ENCODE data around the gene FGF12. TPM values are rescaled to one million over a fixed set of nuclear protein-coding genes. Genes with fewer than 3 reads are reported as not detected.

Gene FGF12
- total and polyA plus RNA-seq, 4 donors: 34.1 to 113 (median 78.0) TPM

DNA sequence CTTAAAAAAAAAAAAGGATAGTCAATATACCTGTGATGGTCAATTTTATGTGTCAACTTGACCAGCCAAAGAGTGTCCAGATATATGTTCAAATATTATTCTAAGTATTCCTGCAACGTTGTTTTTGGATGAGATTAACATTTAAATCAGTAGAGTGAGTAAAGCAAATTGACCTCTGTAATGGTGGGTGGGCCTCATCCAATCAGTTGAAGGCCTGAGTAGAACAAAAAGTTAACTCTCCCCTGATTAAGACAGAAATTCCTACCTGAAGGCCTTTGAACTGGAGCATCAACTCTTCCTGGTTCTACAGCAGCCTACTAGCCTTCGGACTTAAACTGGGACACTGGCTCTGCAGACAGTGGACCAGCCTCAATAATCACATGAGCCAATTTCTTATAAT is 154.1 kb downstream of the FGF12 start:
- no peak for DNase-seq (ENCODE audit: low read depth in 4 of 6, low spot score in 6 of 6)
- no peak overlapping the region for H3K4me3 ChIP-seq (ENCODE audit: low read depth, low read length)
- H3K9me3 ChIP-seq (ENCODE audit: control insufficient read depth, insufficient read depth, low read length): no peaks in the 10 kb centered on the region
- no peaks in the 10 kb centered on the region for H3K36me3 ChIP-seq (ENCODE audit: control insufficient read depth, insufficient read depth, low read length)
- no peaks in the 10 kb centered on the region for H3K4me1 ChIP-seq (ENCODE audit: control insufficient read depth, insufficient read depth, low read length)
- WGBS (ENCODE audit: insufficient coverage): 100% methylated on average over 1 of the region's 2 CpGs
- no peak overlapping the region for H3K27ac ChIP-seq (ENCODE audit: low read depth, low read length)
- H3K27me3 ChIP-seq (ENCODE audit: control insufficient read depth, insufficient read depth, low read length): no peaks in the 10 kb centered on the region

DNA sequence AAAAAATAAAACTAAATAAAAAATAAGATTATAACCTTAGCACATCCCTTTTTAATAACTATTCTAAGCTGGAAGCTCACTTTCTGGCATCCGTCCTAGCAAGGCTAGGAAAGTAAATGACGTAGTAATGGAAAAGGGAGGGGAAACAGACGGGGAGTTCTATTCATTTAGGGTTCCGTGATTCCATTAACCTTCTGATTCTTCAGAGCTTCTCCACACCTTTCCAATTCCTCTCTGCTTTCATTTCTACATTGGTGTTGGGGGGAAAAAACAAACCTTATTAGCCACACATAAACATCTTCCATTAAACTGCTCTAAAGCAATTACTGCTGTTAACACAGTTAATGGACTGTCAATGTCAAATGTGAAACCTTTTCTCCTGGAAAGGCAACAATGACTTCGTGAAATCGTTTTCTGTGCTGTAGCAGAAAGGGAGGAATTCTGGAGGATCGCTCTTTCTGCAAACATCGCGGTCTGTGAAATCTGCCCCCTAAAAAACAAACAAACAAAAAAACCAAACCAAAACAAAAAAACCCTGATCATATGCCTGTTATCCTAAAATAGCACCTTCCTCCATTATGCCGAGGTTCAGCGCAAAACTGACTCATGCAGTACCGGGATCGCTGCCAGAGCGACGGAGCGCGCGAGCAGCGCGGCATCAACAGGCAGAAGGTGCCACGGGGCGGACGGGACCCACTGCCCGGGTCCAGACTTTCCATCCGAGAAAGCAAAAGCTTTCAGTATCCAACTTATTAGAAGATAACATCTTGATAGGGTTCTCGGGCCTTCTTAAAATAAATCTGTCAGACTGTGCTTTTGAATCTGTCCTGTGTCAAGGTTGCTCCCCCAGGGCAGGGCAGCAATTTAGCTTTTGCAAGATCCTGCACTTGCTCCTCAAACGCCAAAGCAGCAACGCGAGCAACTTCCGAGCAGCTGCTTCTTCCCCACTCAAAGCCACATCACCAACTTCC is 156.2 kb downstream of the FGF12 start:
- Histone ChIP-seq H3K36me3 (ENCODE audit: control insufficient read depth, insufficient read depth, low read length) (no peaks in the 10 kb centered on the region), H3K27me3 (ENCODE audit: control insufficient read depth, insufficient read depth, low read length) (no peaks in the 10 kb centered on the region), H3K4me3 (ENCODE audit: low read depth, low read length) (peak overlapping the region; percentile 36), H3K4me1 (ENCODE audit: control insufficient read depth, insufficient read depth, low read length) (no peaks in the 10 kb centered on the region), H3K9me3 (ENCODE audit: control insufficient read depth, insufficient read depth, low read length) (no peaks in the 10 kb centered on the region), H3K27ac (ENCODE audit: low read depth, low read length) (no peak overlapping the region)
- 22% methylated on average over 20 of the region's 30 CpGs for WGBS (ENCODE audit: insufficient coverage)
- DNase-seq (ENCODE audit: low read depth in 4 of 6, low spot score in 6 of 6): peak in 3 of 6 donors; percentile 7 to 79 (median 75)

DNA sequence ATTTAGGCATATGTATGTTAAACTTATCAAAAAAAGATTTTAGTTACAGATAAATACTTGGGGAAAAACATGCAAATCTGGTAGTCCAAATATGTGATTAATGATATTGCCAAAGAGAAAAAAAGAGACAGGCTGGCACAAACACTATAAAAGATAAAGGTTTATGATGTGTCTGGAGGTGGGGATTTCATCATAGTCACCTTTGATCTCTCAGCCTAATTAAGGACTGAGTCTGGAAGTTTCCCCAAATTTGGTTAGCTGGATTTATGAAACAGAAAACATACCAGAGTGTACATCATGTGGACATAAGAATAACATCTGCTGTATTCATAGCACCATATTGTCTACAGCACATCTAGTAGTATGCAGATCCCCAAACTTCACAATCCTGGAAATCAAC is 157.0 kb downstream of the FGF12 start:
- no peak for DNase-seq (ENCODE audit: low read depth in 4 of 6, low spot score in 6 of 6)
- H3K27ac ChIP-seq (ENCODE audit: low read depth, low read length): no peak overlapping the region

DNA sequence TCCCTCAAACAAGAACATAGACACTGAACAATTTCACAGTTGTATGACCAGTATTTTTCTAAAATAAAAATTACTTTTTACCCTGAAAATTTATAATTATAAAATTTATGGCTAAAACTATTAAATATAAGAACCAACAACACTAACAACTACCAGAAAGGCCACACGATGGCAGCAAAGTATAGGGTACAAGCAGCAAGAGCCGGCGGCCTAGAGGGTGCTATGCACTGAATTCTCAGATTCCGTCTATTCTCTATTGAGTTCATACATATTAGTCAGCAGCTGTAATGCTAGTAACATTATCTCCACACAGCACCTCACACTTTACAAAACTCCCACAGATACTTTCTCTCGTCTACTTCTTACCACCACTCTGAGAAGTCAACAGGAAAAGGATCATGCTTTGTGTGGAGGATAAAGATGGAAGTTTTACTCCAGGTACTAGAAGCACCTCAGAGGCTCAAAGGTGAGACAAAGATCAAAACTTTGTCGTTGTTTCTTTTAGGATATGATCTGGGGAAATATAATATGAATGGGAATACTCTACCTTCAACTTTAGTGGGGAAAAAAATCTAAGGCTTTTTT is 160.5 kb downstream of the FGF12 start:
- 0% methylated on average over 1 of the region's 6 CpGs for WGBS (ENCODE audit: insufficient coverage)
- peak in 5 of 6 donors; percentile 48 to 95 (median 70) for DNase-seq (ENCODE audit: low read depth in 4 of 6, low spot score in 6 of 6)
- Histone ChIP-seq H3K36me3 (ENCODE audit: control insufficient read depth, insufficient read depth, low read length) (no peaks in the 10 kb centered on the region), H3K4me3 (ENCODE audit: low read depth, low read length) (no peak overlapping the region), H3K27me3 (ENCODE audit: control insufficient read depth, insufficient read depth, low read length) (no peaks in the 10 kb centered on the region), H3K4me1 (ENCODE audit: control insufficient read depth, insufficient read depth, low read length) (no peaks in the 10 kb centered on the region), H3K9me3 (ENCODE audit: control insufficient read depth, insufficient read depth, low read length) (no peaks in the 10 kb centered on the region), H3K27ac (ENCODE audit: low read depth, low read length) (no peak overlapping the region)

More for the DNA sequence above, 157.0 kb downstream of the FGF12 start:
- Histone ChIP-seq H3K4me3 (ENCODE audit: low read depth, low read length) (no peak overlapping the region), H3K36me3 (ENCODE audit: control insufficient read depth, insufficient read depth, low read length) (no peaks in the 10 kb centered on the region), H3K9me3 (ENCODE audit: control insufficient read depth, insufficient read depth, low read length) (no peaks in the 10 kb centered on the region), H3K27me3 (ENCODE audit: control insufficient read depth, insufficient read depth, low read length) (no peaks in the 10 kb centered on the region), H3K4me1 (ENCODE audit: control insufficient read depth, insufficient read depth, low read length) (no peaks in the 10 kb centered on the region)

DNA sequence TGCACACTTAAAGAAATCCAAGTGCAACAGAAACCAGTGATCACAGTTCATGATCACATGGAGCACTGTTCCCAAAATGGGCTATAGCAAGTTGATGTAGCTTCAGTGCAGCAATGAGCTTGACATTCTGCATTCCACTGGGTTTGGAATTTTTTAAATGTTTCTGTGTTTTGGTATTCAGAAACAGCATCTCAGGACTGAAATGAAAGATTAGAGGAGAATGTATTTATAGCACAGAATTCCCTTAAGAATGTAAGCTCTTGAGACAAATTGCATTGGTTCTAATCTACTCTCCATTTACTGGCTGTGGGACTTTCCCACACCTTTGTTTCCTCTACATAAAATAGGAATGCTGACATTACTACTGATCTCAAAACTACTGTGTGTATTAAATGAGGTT is 162.7 kb downstream of the FGF12 start:
- Histone ChIP-seq H3K9me3 (ENCODE audit: control insufficient read depth, insufficient read depth, low read length) (no peaks in the 10 kb centered on the region), H3K36me3 (ENCODE audit: control insufficient read depth, insufficient read depth, low read length) (no peaks in the 10 kb centered on the region), H3K4me3 (ENCODE audit: low read depth, low read length) (no peak overlapping the region), H3K27me3 (ENCODE audit: control insufficient read depth, insufficient read depth, low read length) (no peaks in the 10 kb centered on the region), H3K27ac (ENCODE audit: low read depth, low read length) (no peak overlapping the region), H3K4me1 (ENCODE audit: control insufficient read depth, insufficient read depth, low read length) (no peaks in the 10 kb centered on the region)
- no peak for DNase-seq (ENCODE audit: low read depth in 4 of 6, low spot score in 6 of 6)

DNA sequence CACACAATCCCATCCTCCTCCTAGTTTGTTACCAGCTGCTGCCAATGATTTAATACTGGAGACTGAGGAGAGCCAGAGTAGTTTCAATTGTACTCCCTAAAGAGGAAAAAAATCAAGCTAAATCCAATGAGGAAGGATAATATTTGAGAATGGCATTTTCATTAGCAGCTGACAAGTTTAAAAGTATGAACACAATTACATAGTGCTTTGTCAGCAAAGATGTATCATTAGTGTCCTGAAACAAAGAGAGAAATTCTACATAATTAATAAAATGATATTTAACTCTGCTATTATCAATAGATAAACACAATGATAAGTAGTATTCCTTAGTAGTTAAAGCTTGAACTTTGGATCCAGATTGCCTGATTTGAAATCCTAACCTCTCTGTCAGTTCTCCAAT is 163.9 kb downstream of the FGF12 start:
- Histone ChIP-seq H3K4me1 (ENCODE audit: control insufficient read depth, insufficient read depth, low read length) (no peaks in the 10 kb centered on the region), H3K4me3 (ENCODE audit: low read depth, low read length) (no peak overlapping the region), H3K27ac (ENCODE audit: low read depth, low read length) (no peak overlapping the region), H3K27me3 (ENCODE audit: control insufficient read depth, insufficient read depth, low read length) (no peaks in the 10 kb centered on the region), H3K9me3 (ENCODE audit: control insufficient read depth, insufficient read depth, low read length) (no peaks in the 10 kb centered on the region), H3K36me3 (ENCODE audit: control insufficient read depth, insufficient read depth, low read length) (no peaks in the 10 kb centered on the region)
- DNase-seq (ENCODE audit: low read depth in 4 of 6, low spot score in 6 of 6): no peak

DNA sequence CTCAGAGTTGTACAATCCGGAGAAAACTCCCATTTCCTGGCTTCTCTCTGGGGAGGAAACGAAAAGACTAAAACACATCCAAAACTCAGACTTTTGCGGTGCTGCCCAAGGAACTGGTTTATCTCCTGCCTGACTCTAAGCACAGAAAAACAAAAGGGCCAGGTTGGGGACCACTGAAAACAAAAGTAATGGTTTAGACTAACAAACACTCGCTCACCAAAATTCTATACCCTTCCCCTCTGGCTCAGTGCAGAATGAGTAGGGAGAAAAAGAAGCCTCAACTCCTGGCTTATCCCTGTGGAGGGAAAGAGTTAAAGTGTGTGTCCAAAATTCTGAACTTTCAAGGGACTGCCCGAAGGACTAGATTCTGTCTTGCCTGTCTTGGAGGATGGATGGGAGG is 173.6 kb downstream of the FGF12 start:
- no peak for DNase-seq (ENCODE audit: low read depth in 4 of 6, low spot score in 6 of 6)
- Histone ChIP-seq H3K9me3 (ENCODE audit: control insufficient read depth, insufficient read depth, low read length) (peaks cover 6% of the 10 kb centered on the region), H3K4me3 (ENCODE audit: low read depth, low read length) (no peak overlapping the region), H3K36me3 (ENCODE audit: control insufficient read depth, insufficient read depth, low read length) (no peaks in the 10 kb centered on the region), H3K4me1 (ENCODE audit: control insufficient read depth, insufficient read depth, low read length) (no peaks in the 10 kb centered on the region), H3K27me3 (ENCODE audit: control insufficient read depth, insufficient read depth, low read length) (no peaks in the 10 kb centered on the region), H3K27ac (ENCODE audit: low read depth, low read length) (no peak overlapping the region)
- 63% methylated on average over 2 of the region's 5 CpGs for whole genome bisulfite sequencing (ENCODE audit: insufficient coverage)

DNA sequence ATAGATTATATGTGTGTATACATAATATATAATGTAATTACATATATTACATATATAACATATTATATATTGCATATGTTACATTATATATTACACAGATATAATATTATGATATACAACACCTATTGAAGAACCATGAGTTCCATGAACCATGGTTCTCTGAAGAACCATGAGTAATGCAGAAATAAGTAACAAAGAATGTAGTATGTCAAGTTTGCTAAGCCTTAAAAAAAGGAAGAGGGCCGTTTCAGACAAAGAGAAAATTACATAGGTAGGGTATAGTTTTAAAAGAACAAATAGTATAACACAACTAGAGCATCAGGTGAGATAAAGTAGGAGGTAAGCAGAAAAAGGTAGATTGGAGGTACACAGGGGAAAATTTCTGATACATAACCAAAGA is 177.0 kb downstream of the FGF12 start:
- Histone ChIP-seq H3K27ac (ENCODE audit: low read depth, low read length) (no peak overlapping the region), H3K27me3 (ENCODE audit: control insufficient read depth, insufficient read depth, low read length) (no peaks in the 10 kb centered on the region), H3K36me3 (ENCODE audit: control insufficient read depth, insufficient read depth, low read length) (no peaks in the 10 kb centered on the region), H3K9me3 (ENCODE audit: control insufficient read depth, insufficient read depth, low read length) (peaks cover 2% of the 10 kb centered on the region), H3K4me1 (ENCODE audit: control insufficient read depth, insufficient read depth, low read length) (no peaks in the 10 kb centered on the region), H3K4me3 (ENCODE audit: low read depth, low read length) (no peak overlapping the region)
- DNase-seq (ENCODE audit: low read depth in 4 of 6, low spot score in 6 of 6): no peak
- no CpG with 5 or more reads among the region's 1 CpG for WGBS (ENCODE audit: insufficient coverage)

DNA sequence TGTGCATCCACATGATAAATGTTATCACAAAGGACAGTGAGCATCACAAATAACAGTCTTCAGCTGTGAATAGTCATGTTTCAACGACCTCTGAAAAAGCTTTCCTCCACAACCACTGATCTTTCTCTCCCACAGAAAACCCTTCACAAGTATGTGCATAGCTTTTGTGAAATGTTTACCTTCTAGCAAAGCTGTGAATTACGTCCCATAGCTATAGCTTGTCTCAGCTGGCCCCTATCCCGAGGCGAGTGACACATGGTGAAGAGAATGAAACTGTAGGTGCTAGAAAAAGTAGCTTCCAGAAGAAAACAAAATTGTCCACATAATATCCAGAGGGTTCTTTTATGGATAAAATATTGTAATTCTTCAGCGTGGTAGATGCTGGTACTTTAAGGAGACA is 182.0 kb downstream of the FGF12 start:
- Histone ChIP-seq H3K36me3 (ENCODE audit: control insufficient read depth, insufficient read depth, low read length) (no peaks in the 10 kb centered on the region), H3K4me1 (ENCODE audit: control insufficient read depth, insufficient read depth, low read length) (no peaks in the 10 kb centered on the region), H3K27ac (ENCODE audit: low read depth, low read length) (no peak overlapping the region), H3K9me3 (ENCODE audit: control insufficient read depth, insufficient read depth, low read length) (no peaks in the 10 kb centered on the region), H3K4me3 (ENCODE audit: low read depth, low read length) (no peak overlapping the region), H3K27me3 (ENCODE audit: control insufficient read depth, insufficient read depth, low read length) (no peaks in the 10 kb centered on the region)
- no CpG with 5 or more reads among the region's 5 CpGs for WGBS (ENCODE audit: insufficient coverage)
- no peak for DNase-seq (ENCODE audit: low read depth in 4 of 6, low spot score in 6 of 6)

DNA sequence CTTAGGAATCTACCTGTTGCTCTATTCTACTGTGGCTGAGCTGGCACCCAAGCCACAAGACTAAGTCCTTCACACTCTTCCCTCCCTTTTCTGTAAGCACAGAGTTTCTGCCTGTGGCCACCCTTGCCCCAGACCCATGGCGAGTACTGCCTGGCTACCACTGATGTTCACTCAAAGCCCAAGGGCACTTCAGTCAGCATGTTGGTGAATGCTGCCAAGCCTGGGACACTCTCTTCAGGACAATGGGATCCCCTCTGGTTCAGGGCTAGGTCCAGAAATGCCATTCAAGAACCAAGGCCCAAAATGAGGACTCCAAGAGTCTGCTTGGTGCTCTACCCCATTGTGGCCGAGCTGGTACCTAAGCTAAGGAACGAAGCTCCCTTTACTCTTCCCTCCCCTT is 184.2 kb downstream of the FGF12 start:
- H3K9me3 ChIP-seq (ENCODE audit: control insufficient read depth, insufficient read depth, low read length): no peaks in the 10 kb centered on the region
- no peak overlapping the region for H3K27ac ChIP-seq (ENCODE audit: low read depth, low read length)
- WGBS (ENCODE audit: insufficient coverage): 97% methylated on average over 3 of the region's 3 CpGs
- no peaks in the 10 kb centered on the region for H3K27me3 ChIP-seq (ENCODE audit: control insufficient read depth, insufficient read depth, low read length)
- H3K36me3 ChIP-seq (ENCODE audit: control insufficient read depth, insufficient read depth, low read length): no peaks in the 10 kb centered on the region
- H3K4me1 ChIP-seq (ENCODE audit: control insufficient read depth, insufficient read depth, low read length): no peaks in the 10 kb centered on the region
- DNase-seq (ENCODE audit: low read depth in 4 of 6, low spot score in 6 of 6): no peak
- H3K4me3 ChIP-seq (ENCODE audit: low read depth, low read length): no peak overlapping the region
